Fibroblast of lung (primary cell): ENCODE data around the gene FHAD1. TPM values are rescaled to one million over a fixed set of nuclear protein-coding genes. Genes with fewer than 3 reads are reported as not detected.

Source experiments
- DNase-seq, 2 donors: peaks; one replicate each; pipeline versions ENCODE4 v3.0.0 to v3.0.0-alpha.2; 2010; ENCODE audit warnings: low read depth in 2 of 2
- H2AFZ ChIP-seq: 2 replicates; pipeline ENCODE4 v1.5.1; 2012; ENCODE audit warnings: low read length, control low read depth, inconsistent platforms
- H3K27ac ChIP-seq: 2 replicates; pipeline ENCODE4 v1.5.1; 2011; ENCODE audit warnings: low read length, control low read depth; ENCODE audit not compliant: insufficient read depth
- H3K27me3 ChIP-seq: 2 replicates; pipeline ENCODE4 v1.5.1; 2011; ENCODE audit warnings: mild to moderate bottlenecking, low read length; ENCODE audit not compliant: control insufficient read depth, insufficient read depth
- H3K36me3 ChIP-seq: 2 replicates; pipeline ENCODE4 v1.5.1; 2011; ENCODE audit warnings: low read length; ENCODE audit not compliant: control insufficient read depth, insufficient read depth
- H3K4me1 ChIP-seq: 2 replicates; pipeline ENCODE4 v1.5.1; 2011; ENCODE audit warnings: low read length; ENCODE audit not compliant: control insufficient read depth, insufficient read depth; ENCODE audit errors: extremely low read depth
- H3K4me2 ChIP-seq: 2 replicates; pipeline ENCODE4 v1.5.1; 2011; ENCODE audit warnings: low read length, control low read depth; ENCODE audit not compliant: insufficient read depth; ENCODE audit errors: extremely low read depth
- H3K4me3 ChIP-seq, 4 experiments: fragments of 200-600 bp in 1 of 4; sonication (generic) in 1 of 4; replicated peaks in 1 of 4; 2 replicates each; pipeline ENCODE4 v1.5.1; 2011 to 2016; ENCODE audit warnings: low read length in 4 of 4, low read depth in 3 of 4, mild to moderate bottlenecking in 3 of 4, control low read depth in 2 of 4, inconsistent platforms in 1 of 4, mixed read lengths in 1 of 4; ENCODE audit not compliant: insufficient read depth in 1 of 4; ENCODE audit errors: control extremely low read depth in 1 of 4
- H3K79me2 ChIP-seq: 2 replicates; pipeline ENCODE4 v1.5.1; 2012; ENCODE audit warnings: mild to moderate bottlenecking, low read length, inconsistent platforms; ENCODE audit not compliant: control insufficient read depth, insufficient read depth
- H3K9ac ChIP-seq: 2 replicates; pipeline ENCODE4 v1.5.1; 2011; ENCODE audit warnings: mild to moderate bottlenecking, low read length, control low read depth; ENCODE audit not compliant: insufficient read depth
- H3K9me3 ChIP-seq: 2 replicates; pipeline ENCODE4 v1.5.1; 2012; ENCODE audit warnings: low read depth, low read length; ENCODE audit not compliant: control insufficient read depth, insufficient read depth
- H4K20me1 ChIP-seq: 2 replicates; pipeline ENCODE4 v1.5.1; 2011; ENCODE audit warnings: low read length; ENCODE audit not compliant: control insufficient read depth, insufficient read depth; ENCODE audit errors: extremely low read depth
- CTCF ChIP-seq, 2 donors: IDR thresholded peaks in 1 of 2; conservative IDR thresholded peaks in 1 of 2; 1 replicate in 1 of 2; 2 replicates in 1 of 2; pipeline ENCODE4 v1.5.1; 2011 to 2012; ENCODE audit warnings: low read length in 2 of 2, control low read depth in 1 of 2, inconsistent platforms in 1 of 2, low read depth in 1 of 2, mild to moderate bottlenecking in 1 of 2
- EZH2 ChIP-seq: IDR thresholded peaks from 2 replicates; pipeline ENCODE4 v1.5.1; 2012; ENCODE audit warnings: low read length, control low read depth, mild to moderate bottlenecking; ENCODE audit errors: missing control alignments
- polyA plus RNA-seq, 2 donors: library from polyadenylated mRNA; depleted of rRNA in 1 of 2; stranded (reverse) in 1 of 2; unstranded in 1 of 2; fragments of >200 nt; gene quantifications; 2 replicates each; pipeline ENCODE4 v1.2.1, GENCODE V29; 2011 to 2012; ENCODE audit warnings: missing spikeins in 1 of 2
- total RNA-seq: library from RNA; depleted of rRNA; stranded (reverse); fragments of >200 nt; gene quantifications from 2 replicates; pipeline ENCODE4 v1.2.1, GENCODE V29; 2014

Gene FHAD1
- total and polyA plus RNA-seq, 2 donors (not counting 1 experiment from before 2014, with no cell fraction given), result 0.09 to 0.66 TPM

GRCh38 chr1:15212216-15212953 is 34.6 kb upstream of the FHAD1 start:
- Histone ChIP-seq H3K79me2 (no peaks in the 10 kb centered on the region), H3K9ac (no peak overlapping the region), H3K27ac (peak overlapping the region; percentile 22), H3K4me3 (no peak overlapping the region), H2AFZ (no peak overlapping the region), H3K4me1 (peaks cover 30% of the 10 kb centered on the region), H4K20me1 (no peaks in the 10 kb centered on the region), H3K27me3 (no peaks in the 10 kb centered on the region), H3K36me3 (peaks cover 1% of the 10 kb centered on the region), H3K4me2 (peak overlapping the region; percentile 62), H3K9me3 (no peaks in the 10 kb centered on the region)
- no peak for TF ChIP-seq CTCF (conservative IDR thresholded peaks at IDR 0.05 in 1 of 2, IDR thresholded peaks at IDR 0.05 in 1 of 2; ENCODE audit: low read depth in 1 of 2, low read length in 2 of 2)
- TF ChIP-seq EZH2, result no peak
- no peak for DNase-seq

GRCh38 chr1:15212954-15213291 is 34.1 kb upstream of the FHAD1 start:
- H3K4me1 ChIP-seq, result peaks cover 30% of the 10 kb centered on the region
- no peaks in the 10 kb centered on the region for H3K9me3 ChIP-seq
- H3K79me2 ChIP-seq, result no peaks in the 10 kb centered on the region
- H4K20me1 ChIP-seq, result no peaks in the 10 kb centered on the region
- no peak for DNase-seq
- H2AFZ ChIP-seq, result no peak overlapping the region
- no peak overlapping the region for H3K9ac ChIP-seq
- no peak for TF ChIP-seq EZH2
- no peak for TF ChIP-seq CTCF (conservative IDR thresholded peaks at IDR 0.05 in 1 of 2, IDR thresholded peaks at IDR 0.05 in 1 of 2; ENCODE audit: low read depth in 1 of 2, low read length in 2 of 2)
- H3K27ac ChIP-seq, result peak overlapping the region; percentile 22
- H3K4me3 ChIP-seq, result no peak overlapping the region
- peak overlapping the region; percentile 62 for H3K4me2 ChIP-seq
- H3K27me3 ChIP-seq, result no peaks in the 10 kb centered on the region
- peaks cover 1% of the 10 kb centered on the region for H3K36me3 ChIP-seq

GRCh38 chr1:15213341-15213821 is 33.6 kb upstream of the FHAD1 start:
- Histone ChIP-seq H3K4me1 (peaks cover 30% of the 10 kb centered on the region), H3K27ac (peak overlapping the region; percentile 22), H4K20me1 (no peaks in the 10 kb centered on the region), H3K4me3 (no peak overlapping the region), H3K27me3 (no peaks in the 10 kb centered on the region), H3K9ac (no peak overlapping the region), H3K4me2 (peak overlapping the region; percentile 62), H3K9me3 (no peaks in the 10 kb centered on the region), H2AFZ (no peak overlapping the region), H3K79me2 (no peaks in the 10 kb centered on the region), H3K36me3 (peaks cover 1% of the 10 kb centered on the region)
- TF ChIP-seq CTCF (conservative IDR thresholded peaks at IDR 0.05 in 1 of 2, IDR thresholded peaks at IDR 0.05 in 1 of 2; ENCODE audit: low read depth in 1 of 2, low read length in 2 of 2) (no peak), EZH2 (no peak)
- DNase-seq, result peak; percentile 29 to 73
